Measurements from ENCODE around the gene SMG1.
"Not testable (repeated sequence)": the region's sequence is repeated elsewhere in the genome, so short reads cannot be mapped to it uniquely, and the experiment has no call there.

Gene SMG1

GRCh38 chr16:18925986-18926865 is at the start of gene SMG1:
Gene SMG1 (minus strand): TSS chr16:18926408. CDS start chr16:18926041, 367 bp downstream.
- DNase-seq = peak; percentile 89

- no peak for DNase-seq
Measured at GRCh38 chr16:18975109-18975508, 48.9 kb upstream of the SMG1 start.

DNA sequence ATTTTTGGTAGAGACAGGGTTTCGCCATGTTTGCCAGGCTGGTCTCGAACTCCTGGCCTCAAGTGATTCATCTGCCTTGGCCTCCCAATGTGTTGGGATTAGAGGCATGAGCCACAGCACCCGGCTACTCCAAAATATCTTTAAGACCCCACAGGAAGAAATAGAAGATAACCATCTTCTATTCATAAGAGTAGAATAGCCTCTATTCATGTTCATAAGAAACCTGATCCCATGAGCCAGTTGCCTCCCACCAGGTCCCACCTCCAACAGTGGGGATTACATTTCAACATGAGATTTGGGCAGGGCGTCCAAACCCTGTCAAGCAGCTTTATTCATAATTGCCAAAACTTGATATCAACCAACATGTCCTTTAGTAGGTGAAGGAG is 43.6 kb upstream of the SMG1 start:
- no peak for DNase-seq

DNA sequence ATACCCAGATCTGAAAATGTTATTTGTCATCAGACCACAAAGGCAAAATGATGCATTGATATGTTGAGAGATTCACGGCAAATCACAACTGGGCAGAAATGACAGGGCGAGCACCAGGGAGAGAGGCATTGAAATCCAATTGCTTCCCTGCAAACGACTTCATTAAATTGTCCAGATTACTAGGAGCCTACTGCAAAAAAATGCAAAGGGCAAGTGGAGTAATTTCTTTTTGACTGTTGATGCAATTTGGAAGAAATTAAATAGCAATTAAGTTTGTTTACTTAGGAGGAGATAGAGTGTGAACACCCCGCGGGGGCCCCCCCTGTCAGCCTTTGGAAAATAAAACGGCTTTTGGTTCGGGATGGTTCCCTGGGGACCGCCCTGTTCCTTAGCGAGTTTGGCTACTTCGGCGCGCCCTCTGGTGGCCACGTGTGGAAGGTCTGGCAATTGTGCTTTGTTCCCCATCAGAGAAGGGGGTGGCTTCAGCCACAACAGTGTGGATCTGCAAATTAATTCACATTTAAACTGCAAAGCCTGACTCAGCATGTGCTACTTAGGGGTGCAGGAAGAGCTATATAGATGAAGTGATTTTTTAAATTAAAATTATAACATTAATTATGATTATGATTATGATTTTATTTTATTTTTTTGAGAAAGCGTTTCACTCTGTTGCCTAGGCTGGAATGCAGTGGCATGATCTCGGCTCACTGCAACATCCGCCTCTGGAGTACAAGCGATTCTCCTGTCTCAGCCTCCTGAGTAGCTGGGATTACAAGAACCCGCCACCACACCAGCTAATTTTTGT is 43.0 kb upstream of the SMG1 start:
- DNase-seq = peak; percentile 78

DNA sequence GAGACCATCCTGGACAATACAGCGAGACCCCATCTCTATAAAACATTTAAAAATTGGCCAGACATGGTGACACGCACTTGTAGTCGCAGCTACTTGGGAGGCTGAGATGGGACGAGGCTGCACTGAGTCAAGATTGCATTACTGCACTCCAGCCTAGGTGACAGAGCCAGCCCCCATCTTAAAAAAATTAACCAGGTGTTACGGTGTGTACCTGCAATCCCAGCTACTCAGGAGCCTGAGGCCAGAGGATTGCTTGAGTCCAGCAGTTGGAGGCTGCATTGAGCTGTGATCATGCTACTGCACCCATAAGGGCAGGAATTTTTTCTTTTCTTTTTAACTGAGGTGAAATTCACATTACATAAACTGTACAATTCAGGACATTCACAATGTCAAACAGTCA is 40.6 kb upstream of the SMG1 start:
- no peak for DNase-seq

- DNase-seq = no peak
Measured at GRCh38 chr16:18965555-18965954, 39.3 kb upstream of the SMG1 start.

DNA sequence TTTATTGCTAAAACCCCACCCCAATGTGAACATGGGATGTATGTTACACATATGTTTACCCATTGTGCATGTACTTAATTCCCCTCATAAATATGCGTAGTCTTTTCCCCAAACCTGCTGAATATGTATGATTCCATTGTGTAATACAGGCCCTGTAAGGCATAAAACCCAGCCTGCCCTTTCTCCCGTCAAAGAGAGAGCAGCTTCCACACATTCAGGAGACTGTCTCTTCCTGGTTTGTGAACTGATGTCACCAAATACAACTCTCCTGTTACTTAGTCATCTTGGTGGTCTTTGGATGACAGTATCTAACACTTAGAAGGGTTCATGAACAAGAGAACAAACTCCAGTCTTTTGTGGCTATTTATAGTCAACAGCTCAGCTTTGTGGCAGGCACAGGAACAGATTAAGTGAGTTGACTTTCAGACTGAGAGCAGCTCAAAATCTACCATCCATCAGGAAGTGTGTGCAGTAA is 32.9 kb upstream of the SMG1 start:
- DNase-seq = no peak

DNA sequence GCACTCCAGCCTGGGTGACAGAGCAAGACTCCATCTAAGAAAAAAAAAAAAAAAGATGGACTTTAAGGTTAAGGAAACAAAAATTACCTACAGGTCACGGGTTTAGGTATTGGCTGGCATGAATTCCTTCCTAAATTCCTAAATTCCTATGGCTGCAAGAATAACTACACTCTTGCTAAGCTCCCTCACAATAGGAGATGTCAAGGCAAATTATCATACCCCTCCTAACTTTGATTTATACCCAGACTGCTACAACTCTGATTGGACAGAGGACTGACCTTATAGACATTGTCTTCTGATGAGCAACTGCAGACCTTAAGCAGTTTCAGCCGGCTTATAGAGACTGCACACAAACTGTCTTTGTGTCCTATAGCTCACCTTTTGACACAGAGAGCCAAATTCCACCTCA is 32.4 kb upstream of the SMG1 start:
- DNase-seq = no peak

DNA sequence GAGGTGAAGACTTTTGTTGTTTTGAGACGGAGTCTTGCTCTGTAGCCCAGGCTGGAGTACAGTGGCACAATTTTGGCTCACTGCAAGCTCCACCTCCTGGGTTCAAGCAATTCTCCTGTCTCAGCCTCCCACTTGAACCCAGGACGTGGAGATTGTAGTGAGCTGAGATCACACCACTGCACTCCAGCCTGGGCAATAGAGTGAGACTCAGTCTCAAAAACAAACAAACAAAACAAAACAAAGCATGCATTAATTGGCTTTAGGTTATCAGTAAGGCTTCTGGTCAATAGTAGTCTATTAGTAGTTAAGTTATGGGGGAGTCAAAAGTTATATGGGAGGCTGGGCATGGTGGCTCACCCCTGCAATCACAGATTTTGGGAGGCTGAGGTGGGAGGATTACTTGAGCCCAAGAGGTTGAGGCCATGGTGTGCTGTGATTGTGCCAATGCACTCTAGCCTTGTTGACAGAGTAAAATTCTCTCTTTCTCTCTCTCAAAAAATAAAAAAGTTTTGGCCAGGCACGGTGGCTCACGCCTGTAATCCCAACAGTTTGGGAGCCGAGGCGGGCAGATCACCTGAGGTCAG is 30.5 kb upstream of the SMG1 start:
- DNase-seq = not testable (repeated sequence)

- DNase-seq = not testable (repeated sequence)
Measured at GRCh38 chr16:18955874-18956580, 29.8 kb upstream of the SMG1 start.

DNA sequence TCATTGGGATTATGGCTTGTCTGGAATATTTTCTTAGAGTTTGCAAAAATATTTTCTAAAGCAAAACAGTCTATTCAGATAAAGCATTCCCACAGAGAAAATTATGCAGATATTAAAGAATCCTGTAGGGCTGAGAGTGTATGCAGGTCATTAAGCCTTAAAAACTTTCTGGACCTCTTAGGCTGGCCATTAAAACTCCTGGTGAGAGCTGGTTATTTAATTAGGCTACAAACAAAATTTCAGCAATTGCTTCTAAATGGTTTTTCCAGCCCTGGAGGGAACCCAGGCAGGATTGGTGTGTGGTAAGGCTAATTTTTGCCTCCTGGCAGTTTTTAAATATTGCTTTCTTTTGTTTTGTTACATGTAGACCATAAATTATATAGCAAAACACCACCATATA is 27.3 kb upstream of the SMG1 start:
- DNase-seq = no peak

- DNase-seq = no peak
Measured at GRCh38 chr16:18950469-18951185, 24.4 kb upstream of the SMG1 start.

DNA sequence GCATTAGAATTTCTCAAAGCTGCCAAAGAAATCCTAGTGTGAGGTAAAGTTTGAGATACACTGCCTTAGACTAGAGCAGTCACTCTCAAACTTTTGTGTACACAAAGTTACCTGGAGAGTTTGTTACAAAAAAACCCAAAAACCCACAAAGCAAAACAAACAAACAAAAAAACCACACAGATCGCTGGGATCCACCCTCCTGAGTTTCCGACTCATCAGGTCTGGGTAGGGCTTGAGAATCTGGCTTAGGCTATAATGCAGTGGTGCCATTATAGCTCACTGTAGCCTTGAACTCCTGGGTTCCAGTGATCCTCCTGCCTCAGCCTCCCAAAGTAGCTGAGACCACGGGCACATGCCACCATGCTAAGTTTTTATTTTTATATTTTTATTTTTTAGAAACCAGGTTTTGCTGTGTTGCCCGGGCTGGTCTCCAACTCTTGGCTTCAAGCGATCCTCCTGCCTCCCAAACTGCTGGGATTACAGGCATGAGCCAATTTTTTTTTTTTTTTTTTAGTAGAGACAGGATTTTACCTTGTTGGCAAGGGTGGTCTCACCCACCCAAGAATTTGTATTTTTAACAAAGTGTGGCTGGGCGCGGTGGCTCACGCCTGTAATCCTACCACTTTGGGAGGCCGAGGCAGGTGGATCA is 22.3 kb upstream of the SMG1 start:
- no peak for DNase-seq

DNA sequence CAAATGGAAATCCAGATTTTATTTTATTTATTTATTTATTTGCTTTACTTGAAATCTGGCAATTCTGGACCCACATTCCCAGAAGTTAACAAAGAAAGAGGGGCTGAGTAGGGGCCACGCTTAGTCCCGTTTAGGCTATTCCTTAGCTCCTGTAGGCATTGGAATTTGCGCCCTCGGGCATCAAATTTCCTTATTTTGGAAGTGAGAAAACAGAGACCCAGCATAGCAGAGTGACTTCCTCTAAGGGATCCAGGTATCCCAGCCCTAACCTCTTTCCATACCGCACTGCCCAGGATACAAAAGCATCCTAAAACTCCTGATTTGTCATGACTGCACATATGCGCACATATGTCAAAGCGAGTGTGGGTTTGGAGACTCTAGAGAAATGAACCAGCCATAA is 19.0 kb upstream of the SMG1 start:
- no peak for DNase-seq

DNA sequence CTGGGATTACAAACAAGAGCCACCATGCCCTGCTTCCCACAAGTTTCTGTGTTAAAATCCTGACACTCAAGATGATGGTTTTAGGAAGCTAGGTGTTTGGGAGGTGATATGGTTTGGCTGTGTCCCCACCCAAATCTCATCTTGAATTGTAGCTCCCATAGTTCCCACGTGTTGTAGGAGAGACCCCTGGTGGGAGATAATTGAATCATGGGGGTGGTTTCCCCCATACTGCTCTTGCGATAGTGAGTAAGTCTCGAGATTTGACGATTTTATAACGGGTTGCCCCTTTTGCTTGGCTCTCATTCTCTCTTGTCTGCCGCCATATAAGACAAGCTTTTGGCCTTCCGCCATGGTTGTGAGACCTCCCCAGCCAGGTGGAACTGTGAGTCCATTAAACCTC is 17.2 kb upstream of the SMG1 start:
- DNase-seq = no peak

- no peak for DNase-seq
Measured at GRCh38 chr16:18942061-18942460, 15.9 kb upstream of the SMG1 start.

- DNase-seq = no peak
Measured at GRCh38 chr16:18941471-18941870, 15.3 kb upstream of the SMG1 start.

DNA sequence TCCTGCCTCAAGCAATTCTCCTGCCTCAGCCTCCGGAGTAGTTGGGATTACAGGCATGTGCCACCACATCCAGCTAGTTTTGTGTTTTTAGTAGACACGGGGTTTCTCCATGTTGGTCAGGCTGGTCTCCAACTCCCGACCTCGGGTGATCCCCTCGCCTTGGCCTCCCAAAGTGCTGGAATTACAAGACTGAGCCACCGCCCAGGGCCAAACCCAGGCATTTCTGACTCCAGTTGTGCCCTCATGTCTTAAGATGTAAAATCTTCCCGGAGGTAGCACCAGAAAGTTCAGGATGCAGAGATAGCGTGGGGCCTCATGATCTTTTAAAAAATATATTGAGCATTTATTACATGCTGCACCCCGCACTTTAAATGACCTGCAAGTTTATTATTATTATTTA is 12.8 kb upstream of the SMG1 start:
- DNase-seq = no peak

DNA sequence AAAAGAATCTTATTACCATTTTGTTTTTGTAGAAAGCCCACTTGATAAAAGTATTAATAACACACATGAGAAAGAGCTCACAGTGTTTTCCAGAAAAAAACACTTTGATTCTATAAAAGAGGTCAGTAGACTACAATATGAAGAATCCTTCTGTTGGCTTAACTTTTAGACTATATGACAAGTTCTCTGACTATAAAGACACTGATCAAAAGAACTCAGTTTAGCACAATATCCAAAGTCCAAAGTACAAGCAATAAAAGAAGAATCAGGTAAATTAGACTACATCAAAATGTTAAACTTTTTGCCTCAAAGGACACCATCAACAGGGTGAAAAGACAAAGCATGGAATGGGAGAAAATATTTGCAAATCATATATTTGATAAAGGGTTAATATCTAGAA is 11.2 kb upstream of the SMG1 start:
- no peak for DNase-seq

- DNase-seq = no peak
Measured at GRCh38 chr16:18936727-18937340, 10.6 kb upstream of the SMG1 start.

- DNase-seq = no peak
Measured at GRCh38 chr16:18933501-18933900, 7.3 kb upstream of the SMG1 start.

Data from COR-L47 (cell line).